Neural crest cell (in vitro differentiated cells): ENCODE data around the gene PIGN. TPM values are rescaled to one million over a fixed set of nuclear protein-coding genes. Genes with fewer than 3 reads are reported as not detected.

Experiments
- DNase-seq: peaks from one replicate; pipeline ENCODE4 v3.0.0; 2021; ENCODE audit warnings: low read depth, mixed read lengths, low spot score
- H3K27ac Mint-ChIP-seq: one replicate; pipeline ENCODE4 v1.8.0; 2021; ENCODE audit warnings: mild to moderate bottlenecking, mixed read lengths; ENCODE audit not compliant: unreplicated experiment
- H3K27me3 Mint-ChIP-seq: 2 replicates; pipeline ENCODE4 v1.8.0; 2021; ENCODE audit warnings: low read depth, mild to moderate bottlenecking, mixed read lengths
- H3K36me3 Mint-ChIP-seq: 2 replicates; pipeline ENCODE4 v1.8.0; 2021; ENCODE audit warnings: low read depth, mild to moderate bottlenecking, mixed read lengths
- H3K4me1 Mint-ChIP-seq: 2 replicates; pipeline ENCODE4 v1.8.0; 2021; ENCODE audit warnings: mixed read lengths
- H3K4me3 Mint-ChIP-seq: one replicate; pipeline ENCODE4 v1.8.0; 2021; ENCODE audit warnings: mild to moderate bottlenecking, mixed read lengths
- H3K9me3 Mint-ChIP-seq: 2 replicates; pipeline ENCODE4 v1.8.0; 2021; ENCODE audit warnings: mixed read lengths
- total RNA-seq: library from RNA; stranded (reverse); gene quantifications from 2 replicates; pipeline ENCODE4 v1.2.1, GENCODE V29; 2021
- TF ChIP-seq, protein P1 (sequence below): fragments of 200-600 bp; sonication (generic); conservative IDR thresholded peaks from 2 replicates; pipeline ENCODE4 v1.5.0; 2021; ENCODE audit warnings: antibody characterized with exemption, mild to moderate bottlenecking

PIGN gene
- total RNA-seq, 1 donor from 2014 or later = 24.1 TPM

DNA sequence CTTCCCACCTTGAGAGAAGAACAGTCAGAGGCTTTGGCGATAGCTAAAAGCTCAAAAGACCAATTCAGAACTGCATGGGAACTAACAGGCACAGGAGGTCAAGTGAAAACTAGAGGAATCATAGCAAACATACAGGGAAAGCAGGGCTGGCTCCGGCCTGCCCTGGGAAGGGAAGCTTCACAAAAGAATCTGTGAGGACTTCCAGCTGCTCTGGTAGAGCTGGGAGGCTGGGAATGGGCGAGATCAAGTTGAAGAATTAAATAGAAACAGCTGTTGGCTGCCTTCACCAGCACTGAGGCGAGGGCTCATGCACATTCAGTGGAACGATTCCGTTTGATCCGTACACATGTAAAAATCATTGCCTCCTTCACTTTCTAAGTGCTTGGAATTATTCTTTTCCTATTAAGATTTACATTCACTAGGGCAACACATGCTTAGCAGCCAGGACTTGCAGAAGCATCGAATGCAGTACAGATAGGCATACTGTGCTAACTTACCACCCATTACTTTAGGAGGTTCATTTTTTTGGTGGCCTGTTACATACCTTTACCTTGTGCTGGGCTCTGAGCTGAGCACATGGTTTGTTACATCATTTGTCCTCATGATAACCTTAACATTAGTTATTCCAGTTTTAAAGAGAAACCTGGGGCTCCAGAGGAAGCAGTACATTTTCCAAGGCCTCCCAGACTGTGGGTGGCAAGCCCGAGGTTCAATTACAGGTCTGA lies 168.7 kb downstream of the PIGN start:
- H3K27ac Mint-ChIP-seq = no peak overlapping the region
- no peaks in the 10 kb centered on the region for H3K27me3 Mint-ChIP-seq
- H3K36me3 Mint-ChIP-seq = no peaks in the 10 kb centered on the region
- TF ChIP-seq, protein P1, sequence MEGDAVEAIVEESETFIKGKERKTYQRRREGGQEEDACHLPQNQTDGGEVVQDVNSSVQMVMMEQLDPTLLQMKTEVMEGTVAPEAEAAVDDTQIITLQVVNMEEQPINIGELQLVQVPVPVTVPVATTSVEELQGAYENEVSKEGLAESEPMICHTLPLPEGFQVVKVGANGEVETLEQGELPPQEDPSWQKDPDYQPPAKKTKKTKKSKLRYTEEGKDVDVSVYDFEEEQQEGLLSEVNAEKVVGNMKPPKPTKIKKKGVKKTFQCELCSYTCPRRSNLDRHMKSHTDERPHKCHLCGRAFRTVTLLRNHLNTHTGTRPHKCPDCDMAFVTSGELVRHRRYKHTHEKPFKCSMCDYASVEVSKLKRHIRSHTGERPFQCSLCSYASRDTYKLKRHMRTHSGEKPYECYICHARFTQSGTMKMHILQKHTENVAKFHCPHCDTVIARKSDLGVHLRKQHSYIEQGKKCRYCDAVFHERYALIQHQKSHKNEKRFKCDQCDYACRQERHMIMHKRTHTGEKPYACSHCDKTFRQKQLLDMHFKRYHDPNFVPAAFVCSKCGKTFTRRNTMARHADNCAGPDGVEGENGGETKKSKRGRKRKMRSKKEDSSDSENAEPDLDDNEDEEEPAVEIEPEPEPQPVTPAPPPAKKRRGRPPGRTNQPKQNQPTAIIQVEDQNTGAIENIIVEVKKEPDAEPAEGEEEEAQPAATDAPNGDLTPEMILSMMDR = no peak
- H3K4me1 Mint-ChIP-seq = no peaks in the 10 kb centered on the region
- DNase-seq = no peak
- H3K9me3 Mint-ChIP-seq = peaks cover 2% of the 10 kb centered on the region
- H3K4me3 Mint-ChIP-seq = no peak overlapping the region

DNA sequence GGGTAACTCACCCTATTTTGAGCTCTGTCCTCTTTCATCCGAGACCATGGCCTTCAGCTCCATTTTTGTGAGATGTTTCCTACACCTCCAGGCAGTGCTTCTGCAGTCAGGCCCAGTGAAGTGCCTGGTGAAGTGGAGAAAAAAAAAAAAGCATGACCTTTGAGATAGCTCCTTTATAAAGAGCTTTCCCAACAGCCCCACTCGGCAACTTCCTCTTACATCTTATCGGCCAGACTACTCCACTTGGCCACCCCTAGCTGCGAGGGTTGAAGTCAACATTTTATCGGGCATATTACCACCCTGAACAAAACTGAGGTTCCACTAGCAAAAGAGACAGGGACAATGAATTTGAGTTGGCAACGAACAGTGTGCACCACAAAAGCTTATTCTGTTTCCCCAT lies 169.2 kb downstream of the PIGN start:
- Mint-ChIP-seq H3K9me3 (peaks cover 2% of the 10 kb centered on the region), H3K36me3 (no peaks in the 10 kb centered on the region), H3K4me3 (no peak overlapping the region), H3K27me3 (no peaks in the 10 kb centered on the region), H3K4me1 (no peaks in the 10 kb centered on the region), H3K27ac (no peak overlapping the region)
- no peak for DNase-seq
- TF ChIP-seq, protein P1 = no peak

DNA sequence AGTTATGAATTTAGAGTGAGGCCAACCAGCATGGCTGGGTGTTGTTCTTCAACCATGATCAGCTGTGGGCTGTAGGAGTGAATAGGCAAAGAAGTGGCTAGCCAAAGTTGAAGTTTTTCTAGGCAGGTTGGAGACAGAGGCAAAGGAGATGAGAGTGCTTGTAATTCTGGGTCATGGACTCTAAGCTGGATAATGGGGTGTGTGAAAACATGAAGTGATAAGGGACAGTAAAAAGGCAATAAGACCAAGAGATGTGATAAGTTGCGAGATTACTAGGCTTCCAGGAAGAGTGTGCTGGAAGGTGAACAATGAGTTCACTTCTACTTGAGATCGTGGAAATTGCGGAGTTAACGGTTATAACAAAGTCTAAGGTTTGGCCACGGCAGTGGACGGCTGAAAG lies 175.4 kb downstream of the PIGN start:
- DNase-seq = no peak
- H3K36me3 Mint-ChIP-seq = peaks cover 3% of the 10 kb centered on the region
- no peak overlapping the region for H3K4me3 Mint-ChIP-seq
- no peak overlapping the region for H3K27ac Mint-ChIP-seq
- TF ChIP-seq, protein P1 = no peak
- H3K4me1 Mint-ChIP-seq = no peaks in the 10 kb centered on the region
- no peaks in the 10 kb centered on the region for H3K27me3 Mint-ChIP-seq
- H3K9me3 Mint-ChIP-seq = peaks cover 9% of the 10 kb centered on the region

DNA sequence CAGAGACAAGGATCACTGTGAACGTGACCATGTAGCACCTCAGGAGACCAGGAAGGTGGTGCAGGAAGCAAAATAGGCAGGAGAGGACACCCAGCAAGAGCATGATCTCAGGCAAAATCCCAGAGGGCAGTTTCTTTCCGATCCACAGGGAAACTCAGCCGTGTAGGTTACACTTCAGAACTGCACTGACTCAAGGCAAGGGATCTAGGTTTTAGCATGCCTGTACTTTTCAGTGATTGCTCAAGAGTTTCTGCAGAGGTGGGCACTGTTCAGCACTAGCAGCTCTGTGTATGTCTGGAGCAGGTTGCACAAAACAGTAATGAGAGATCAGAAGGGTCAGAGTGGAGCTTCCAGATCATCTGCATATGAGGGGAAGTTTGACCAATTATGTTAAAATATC lies 177.3 kb downstream of the PIGN start:
- H3K27ac Mint-ChIP-seq = no peak overlapping the region
- H3K4me1 Mint-ChIP-seq = no peaks in the 10 kb centered on the region
- no peaks in the 10 kb centered on the region for H3K27me3 Mint-ChIP-seq
- H3K36me3 Mint-ChIP-seq = peaks cover 8% of the 10 kb centered on the region
- peaks cover 16% of the 10 kb centered on the region for H3K9me3 Mint-ChIP-seq
- H3K4me3 Mint-ChIP-seq = no peak overlapping the region
- TF ChIP-seq, protein P1 = no peak
- no peak for DNase-seq

DNA sequence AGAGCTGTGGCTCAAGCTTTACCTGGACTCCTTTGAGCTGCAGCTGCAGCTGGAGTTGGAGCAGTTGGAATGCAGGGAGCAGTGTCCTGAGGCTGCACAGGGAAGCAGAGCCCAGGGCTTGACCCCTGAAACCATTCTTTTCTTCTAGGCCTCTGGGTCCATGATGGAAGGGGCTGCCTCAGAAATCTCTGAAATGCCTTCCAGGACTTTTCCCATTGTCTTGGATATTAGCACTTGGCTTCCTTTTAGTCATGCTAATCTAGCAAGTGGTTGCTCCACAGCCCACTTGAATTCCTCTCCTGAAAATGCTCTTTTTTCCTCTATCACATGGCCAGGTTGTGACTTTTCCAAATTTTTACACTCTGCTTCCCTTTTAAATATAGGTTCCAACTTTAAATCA lies 185.5 kb downstream of the PIGN start:
- H3K27me3 Mint-ChIP-seq = no peaks in the 10 kb centered on the region
- no peak overlapping the region for H3K27ac Mint-ChIP-seq
- no peak overlapping the region for H3K4me3 Mint-ChIP-seq
- H3K9me3 Mint-ChIP-seq = peaks cover 32% of the 10 kb centered on the region
- DNase-seq = no peak
- H3K4me1 Mint-ChIP-seq = no peaks in the 10 kb centered on the region
- peaks cover 26% of the 10 kb centered on the region for H3K36me3 Mint-ChIP-seq
- TF ChIP-seq, protein P1 = no peak
